Gastroesophageal sphincter (tissue), 4 donors: ENCODE measurements around the gene ROPN1. TPM values are rescaled to one million over a fixed set of nuclear protein-coding genes. Genes with fewer than 3 reads are reported as not detected.

Experiments
- ATAC-seq: fragments of 150-250 bp; one replicate; pipeline ENCODE4 v1.9.1; 2016; ENCODE audit warnings: mild to moderate bottlenecking, moderate library complexity
- H3K27ac ChIP-seq, 4 donors: fragments of 200-600 bp; sonication (generic) in 3 of 4; 1 replicate in 3 of 4; 2 replicates in 1 of 4; pipeline ENCODE4 v1.5.1; 2016 to 2019
- H3K27me3 ChIP-seq: fragments of 200-600 bp; sonication (generic); one replicate; pipeline ENCODE4 v1.5.1; 2019
- H3K36me3 ChIP-seq, 2 donors: fragments of 200-600 bp; sonication (generic); one replicate each; pipeline ENCODE4 v1.5.1; 2019; ENCODE audit warnings: control low read depth in 1 of 2
- H3K4me1 ChIP-seq, 3 donors: fragments of 200-600 bp; sonication (generic); 1 replicate in 2 of 3; 2 replicates in 1 of 3; pipeline ENCODE4 v1.5.1; 2016 to 2019; ENCODE audit warnings: control low read depth in 2 of 3
- H3K4me3 ChIP-seq, 2 donors: fragments of 200-600 bp; sonication (generic); one replicate each; pipeline ENCODE4 v1.5.1; 2019; ENCODE audit warnings: mild to moderate bottlenecking in 1 of 2, moderate library complexity in 1 of 2
- H3K9me3 ChIP-seq, 3 donors: fragments of 200-600 bp; sonication (generic); one replicate each; pipeline ENCODE4 v1.5.1; 2017 to 2019; ENCODE audit warnings: control low read depth in 2 of 3
- EP300 ChIP-seq: sonication (generic); formaldehyde crosslinking; IDR thresholded peaks from one replicate; pipeline ENCODE4 v1.6.1; 2017; ENCODE audit warnings: antibody characterized with exemption, mild to moderate bottlenecking
- POLR2A ChIP-seq, 2 donors: fragments of 450-650 bp; IDR thresholded peaks; one replicate each; pipeline ENCODE4 v1.6.1; 2017; ENCODE audit warnings: antibody characterized with exemption in 2 of 2, mild to moderate bottlenecking in 2 of 2, moderate library complexity in 1 of 2
- POLR2AphosphoS5 ChIP-seq: sonication (generic); formaldehyde crosslinking; IDR thresholded peaks from one replicate; pipeline ENCODE4 v1.6.1; 2017; ENCODE audit warnings: antibody characterized with exemption
- WGBS, 2 donors: methylation state at CpG; one replicate each; pipeline ENCODE4 v1.1.5; 2018; ENCODE audit warnings: low coverage in 1 of 2; 5-methylcytosine and 5-hydroxymethylcytosine counted together
- total RNA-seq, 4 donors: library from RNA; depleted of rRNA; stranded (reverse); fragments of >200 nt; gene quantifications; one replicate each; pipeline ENCODE4 v1.1.0, GENCODE V29; 2016
- TF ChIP-seq, protein P1 (sequence below), 4 experiments: fragments of 200-600 bp in 2 of 4; fragments of 450-650 bp in 2 of 4; sonication (generic) in 1 of 4; IDR thresholded peaks; one replicate each; pipeline ENCODE4 v1.5.1; 2017 to 2019; ENCODE audit warnings: antibody characterized with exemption in 4 of 4, mild to moderate bottlenecking in 2 of 4, moderate library complexity in 2 of 4

ROPN1 gene
- total RNA-seq, 4 donors from 2014 or later, result 0.93 TPM; not detected in 3

DNA sequence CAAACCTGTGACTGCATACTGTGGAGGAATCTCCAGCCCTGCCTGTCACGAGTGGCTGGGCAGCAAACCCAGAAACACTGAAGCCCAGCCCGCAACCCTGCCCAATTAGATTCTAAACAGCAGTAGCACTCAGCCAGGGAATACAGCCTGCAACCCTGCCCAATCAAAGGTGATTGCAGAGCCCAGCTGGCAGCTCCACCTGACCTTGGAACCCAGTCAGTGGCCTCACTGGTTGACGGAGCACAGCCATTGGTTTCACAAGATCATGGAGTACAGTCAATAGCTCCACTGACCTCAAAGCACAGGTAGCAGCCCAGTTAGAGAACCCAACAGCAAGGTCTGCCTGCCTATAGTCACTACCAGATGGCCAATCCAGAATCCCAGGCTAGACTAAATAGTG is 72.6 kb downstream of the ROPN1 start:
- Histone ChIP-seq H3K36me3 (peaks cover 3 to 53% of the 10 kb centered on the region in 2 donors), H3K27ac (no peak overlapping the region), H3K9me3 (peaks cover 0 to 22% (median 0%) of the 10 kb centered on the region in 3 donors), H3K27me3 (no peaks in the 10 kb centered on the region), H3K4me1 (no peaks in the 10 kb centered on the region), H3K4me3 (no peak overlapping the region)
- 100% methylated on average over 1 of the region's 3 CpGs; no CpG with 5 or more reads in 1 of the 2 donors for WGBS, 2 donors
- no peak for ATAC-seq
- no peak for TF ChIP-seq EP300
- no peak for TF ChIP-seq POLR2A (IDR thresholded peaks at IDR 0.05)
- TF ChIP-seq, protein P1, sequence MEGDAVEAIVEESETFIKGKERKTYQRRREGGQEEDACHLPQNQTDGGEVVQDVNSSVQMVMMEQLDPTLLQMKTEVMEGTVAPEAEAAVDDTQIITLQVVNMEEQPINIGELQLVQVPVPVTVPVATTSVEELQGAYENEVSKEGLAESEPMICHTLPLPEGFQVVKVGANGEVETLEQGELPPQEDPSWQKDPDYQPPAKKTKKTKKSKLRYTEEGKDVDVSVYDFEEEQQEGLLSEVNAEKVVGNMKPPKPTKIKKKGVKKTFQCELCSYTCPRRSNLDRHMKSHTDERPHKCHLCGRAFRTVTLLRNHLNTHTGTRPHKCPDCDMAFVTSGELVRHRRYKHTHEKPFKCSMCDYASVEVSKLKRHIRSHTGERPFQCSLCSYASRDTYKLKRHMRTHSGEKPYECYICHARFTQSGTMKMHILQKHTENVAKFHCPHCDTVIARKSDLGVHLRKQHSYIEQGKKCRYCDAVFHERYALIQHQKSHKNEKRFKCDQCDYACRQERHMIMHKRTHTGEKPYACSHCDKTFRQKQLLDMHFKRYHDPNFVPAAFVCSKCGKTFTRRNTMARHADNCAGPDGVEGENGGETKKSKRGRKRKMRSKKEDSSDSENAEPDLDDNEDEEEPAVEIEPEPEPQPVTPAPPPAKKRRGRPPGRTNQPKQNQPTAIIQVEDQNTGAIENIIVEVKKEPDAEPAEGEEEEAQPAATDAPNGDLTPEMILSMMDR (IDR thresholded peaks at IDR 0.05), result no peak
- TF ChIP-seq POLR2AphosphoS5, result no peak

Other genes with a start within 250 kb of the ROPN1 start
- 1,000 to 10,000 TPM; 1,558 to 2,522 (median 2,261) TPM for gene MYLK, start 107.8 kb downstream of the ROPN1 start, total RNA-seq
- gene CCDC14, start 30.9 kb downstream of the ROPN1 start, total RNA-seq, result 10 to 100 TPM; 15.0 to 40.5 (median 21.1) TPM
- 10 to 100 TPM; 31.2 to 65.2 (median 63.8) TPM for gene KALRN, start 41.2 kb upstream of the ROPN1 start, total RNA-seq